ENCODE measurements around the gene PCDHGA8. TPM values are rescaled to one million over a fixed set of nuclear protein-coding genes. Genes with fewer than 3 reads are reported as not detected.
"Not testable (repeated sequence)": the region's sequence is repeated elsewhere in the genome, so short reads cannot be mapped to it uniquely, and the experiment has no call there.

Gene PCDHGA8
- total RNA-seq, 4 donors from 2014 or later, result 1.7 to 5.8 (median 3.3) TPM

GRCh38 chr5:141369994-141370848 lies 22.2 kb upstream of the PCDHGA8 start, which contains the start of gene PCDHGB3:
PCDHGB3 (plus strand) TSS chr5:141370242; CDS start chr5:141370395, 153 bp downstream.
- Histone ChIP-seq H3K27me3 (peaks cover 0 to 13% (median 0%) of the 10 kb centered on the region in 4 donors), H3K27ac (replicated peaks in 1 of 4) (no peak within 1 kb of the TSS), H3K4me3 (peak within 1 kb of the TSS in 3 of 4 donors; percentile 6 to 40 (median 22)), H3K4me1 (peaks cover 0 to 7% (median 0%) of the 10 kb centered on the region in 4 donors), H3K36me3 (no peaks in the 10 kb centered on the region), H3K9me3 (peaks cover 18 to 100% (median 100%) of the 10 kb centered on the region in 4 donors)
- WGBS, result 24% methylated on average over 32 of the region's 32 CpGs
- intact Hi-C loops (cut with DNase I), result no loop called here
- no peak for DNase-seq (ENCODE audit: extremely low spot score)
- TF ChIP-seq, protein P1, sequence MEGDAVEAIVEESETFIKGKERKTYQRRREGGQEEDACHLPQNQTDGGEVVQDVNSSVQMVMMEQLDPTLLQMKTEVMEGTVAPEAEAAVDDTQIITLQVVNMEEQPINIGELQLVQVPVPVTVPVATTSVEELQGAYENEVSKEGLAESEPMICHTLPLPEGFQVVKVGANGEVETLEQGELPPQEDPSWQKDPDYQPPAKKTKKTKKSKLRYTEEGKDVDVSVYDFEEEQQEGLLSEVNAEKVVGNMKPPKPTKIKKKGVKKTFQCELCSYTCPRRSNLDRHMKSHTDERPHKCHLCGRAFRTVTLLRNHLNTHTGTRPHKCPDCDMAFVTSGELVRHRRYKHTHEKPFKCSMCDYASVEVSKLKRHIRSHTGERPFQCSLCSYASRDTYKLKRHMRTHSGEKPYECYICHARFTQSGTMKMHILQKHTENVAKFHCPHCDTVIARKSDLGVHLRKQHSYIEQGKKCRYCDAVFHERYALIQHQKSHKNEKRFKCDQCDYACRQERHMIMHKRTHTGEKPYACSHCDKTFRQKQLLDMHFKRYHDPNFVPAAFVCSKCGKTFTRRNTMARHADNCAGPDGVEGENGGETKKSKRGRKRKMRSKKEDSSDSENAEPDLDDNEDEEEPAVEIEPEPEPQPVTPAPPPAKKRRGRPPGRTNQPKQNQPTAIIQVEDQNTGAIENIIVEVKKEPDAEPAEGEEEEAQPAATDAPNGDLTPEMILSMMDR (IDR thresholded peaks at IDR 0.05), result peak in 2 of 3 experiments; percentile 20 to 22
- no peak for TF ChIP-seq EP300 (IDR thresholded peaks at IDR 0.05)

- 42% methylated on average over 62 of the region's 69 CpGs for WGBS
- Histone ChIP-seq H3K27ac (replicated peaks in 1 of 4) (no peak overlapping the region), H3K27me3 (no peaks in the 10 kb centered on the region), H3K4me1 (peaks cover 0 to 7% (median 0%) of the 10 kb centered on the region in 4 donors), H3K9me3 (peaks cover 18 to 99% (median 99%) of the 10 kb centered on the region in 4 donors), H3K4me3 (no peak overlapping the region), H3K36me3 (no peaks in the 10 kb centered on the region)
- DNase-seq (ENCODE audit: extremely low spot score), result no peak
- TF ChIP-seq EP300 (IDR thresholded peaks at IDR 0.05), result no peak
- TF ChIP-seq, protein P1 (IDR thresholded peaks at IDR 0.05), result no peak
- TF ChIP-seq POLR2AphosphoS5 (IDR thresholded peaks at IDR 0.05), result no peak
- TF ChIP-seq POLR2A (IDR thresholded peaks at IDR 0.05; ENCODE audit: low read depth), result no peak
- intact Hi-C loops (cut with DNase I), result no loop called here
These were observed 20.6 kb upstream of the PCDHGA8 start for GRCh38 chr5:141371572-141372475.

DNA sequence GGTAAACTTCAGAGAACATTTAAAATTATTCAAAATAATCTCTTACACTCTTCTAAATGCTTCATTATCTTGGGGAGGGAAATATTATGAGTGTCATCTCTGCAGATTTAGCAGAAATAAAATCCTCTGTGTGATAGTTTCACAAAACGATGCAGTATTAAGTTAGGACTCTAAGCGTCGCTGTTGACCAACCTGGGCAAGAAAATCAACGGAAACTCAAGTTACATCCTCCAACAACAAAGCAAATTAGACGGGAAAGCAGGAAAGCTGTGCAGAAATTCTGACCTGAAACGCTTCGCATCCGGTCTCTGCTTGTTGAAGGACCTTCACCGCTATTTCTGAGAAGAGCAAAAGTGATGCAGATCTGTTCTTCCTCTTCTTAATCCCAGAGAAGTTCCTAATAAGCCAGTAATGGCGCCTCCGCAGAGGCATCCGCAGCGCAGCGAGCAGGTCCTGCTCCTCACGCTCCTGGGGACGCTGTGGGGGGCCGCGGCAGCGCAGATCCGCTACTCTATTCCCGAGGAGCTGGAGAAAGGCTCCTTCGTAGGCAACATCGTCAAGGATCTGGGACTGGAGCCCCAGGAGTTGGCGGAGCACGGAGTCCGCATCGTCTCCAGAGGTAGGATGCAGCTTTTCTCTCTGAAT lies 18.6 kb upstream of the PCDHGA8 start, which contains the start of gene PCDHGA6:
TSS of gene PCDHGA6 (plus strand) at position 219 of the 645 bp plus-strand sequence. CDS start at position 412, 193 bp downstream.
- intact Hi-C loops (cut with DNase I), result no loop called here
- H3K36me3 ChIP-seq, result no peaks in the 10 kb centered on the region
- peaks cover 0 to 7% (median 0%) of the 10 kb centered on the region in 4 donors for H3K4me1 ChIP-seq
- 12% methylated on average over 27 of the region's 27 CpGs for WGBS
- no peak within 1 kb of the TSS for H3K27ac ChIP-seq (replicated peaks in 1 of 4)
- DNase-seq (ENCODE audit: extremely low spot score), result no peak
- peak within 1 kb of the TSS; percentile 22 to 44 (median 30) for H3K4me3 ChIP-seq
- TF ChIP-seq, protein P1 (IDR thresholded peaks at IDR 0.05), result peak; percentile 17 to 27 (median 24)
- TF ChIP-seq POLR2AphosphoS5 (IDR thresholded peaks at IDR 0.05), result no peak
- no peaks in the 10 kb centered on the region for H3K27me3 ChIP-seq
- peaks cover 18 to 100% (median 99%) of the 10 kb centered on the region in 4 donors for H3K9me3 ChIP-seq

DNA sequence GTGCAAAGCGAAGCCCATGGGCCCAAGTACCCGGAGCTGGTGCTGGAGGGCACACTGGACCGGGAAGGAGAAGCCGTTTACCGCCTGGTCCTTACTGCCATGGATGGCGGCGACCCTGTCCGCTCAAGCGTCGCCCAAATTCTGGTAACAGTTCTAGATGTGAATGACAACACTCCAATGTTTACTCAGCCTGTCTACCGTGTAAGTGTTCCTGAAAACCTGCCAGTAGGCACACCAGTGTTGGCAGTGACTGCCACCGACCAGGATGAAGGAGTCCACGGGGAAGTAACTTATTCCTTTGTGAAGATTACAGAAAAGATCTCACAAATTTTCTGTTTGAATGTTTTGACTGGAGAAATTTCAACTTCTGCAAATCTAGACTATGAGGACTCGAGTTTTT lies 17.8 kb upstream of the PCDHGA8 start:
- Histone ChIP-seq H3K4me1 (peaks cover 0 to 7% (median 0%) of the 10 kb centered on the region in 4 donors), H3K36me3 (no peaks in the 10 kb centered on the region), H3K27ac (replicated peaks in 1 of 4) (no peak overlapping the region), H3K27me3 (no peaks in the 10 kb centered on the region), H3K4me3 (peak overlapping the region in 3 of 4 donors; percentile 22 to 44 (median 32)), H3K9me3 (peaks cover 18 to 99% (median 98%) of the 10 kb centered on the region in 4 donors)
- WGBS, result 72% methylated on average over 6 of the region's 14 CpGs
- intact Hi-C loops (cut with DNase I), result no loop called here
- DNase-seq (ENCODE audit: extremely low spot score), result no peak
- TF ChIP-seq EP300 (IDR thresholded peaks at IDR 0.05), result no peak
- TF ChIP-seq, protein P1 (IDR thresholded peaks at IDR 0.05), result no peak
- no peak for TF ChIP-seq POLR2AphosphoS5 (IDR thresholded peaks at IDR 0.05)
- TF ChIP-seq POLR2A (IDR thresholded peaks at IDR 0.05; ENCODE audit: low read depth), result no peak

GRCh38 chr5:141375444-141376155 lies 16.8 kb upstream of the PCDHGA8 start:
- WGBS, result 40% methylated on average over 12 of the region's 48 CpGs
- H3K9me3 ChIP-seq, result peaks cover 14 to 99% (median 96%) of the 10 kb centered on the region in 4 donors
- H3K4me3 ChIP-seq; H3K4me1 ChIP-seq; H3K27ac ChIP-seq (replicated peaks in 1 of 4); intact Hi-C loops (cut with DNase I); H3K36me3 ChIP-seq; H3K27me3 ChIP-seq; DNase-seq (ENCODE audit: extremely low spot score): not testable (repeated sequence)

Measured in esophagus muscularis mucosa (tissue), 4 donors.